D721Med (cell line): ENCODE data around the gene STAT1.

Source experiments
- DNase-seq: peaks from one replicate; pipeline ENCODE4 v3.0.0; 2011; ENCODE audit warnings: low spot score; ENCODE audit not compliant: insufficient read length
- FAIRE-seq: peaks from 2 replicates; lab custom pipeline; 2011; peaks lifted over from hg19 to GRCh38; lab: Jason Lieb, UNC
- TF ChIP-seq, protein P1 (sequence below): IDR thresholded peaks from 2 replicates; pipeline ENCODE4 v1.5.1; 2012; ENCODE audit warnings: mild to moderate bottlenecking, control low read depth; ENCODE audit not compliant: insufficient read depth; ENCODE audit errors: missing control alignments

The STAT1 gene

DNA sequence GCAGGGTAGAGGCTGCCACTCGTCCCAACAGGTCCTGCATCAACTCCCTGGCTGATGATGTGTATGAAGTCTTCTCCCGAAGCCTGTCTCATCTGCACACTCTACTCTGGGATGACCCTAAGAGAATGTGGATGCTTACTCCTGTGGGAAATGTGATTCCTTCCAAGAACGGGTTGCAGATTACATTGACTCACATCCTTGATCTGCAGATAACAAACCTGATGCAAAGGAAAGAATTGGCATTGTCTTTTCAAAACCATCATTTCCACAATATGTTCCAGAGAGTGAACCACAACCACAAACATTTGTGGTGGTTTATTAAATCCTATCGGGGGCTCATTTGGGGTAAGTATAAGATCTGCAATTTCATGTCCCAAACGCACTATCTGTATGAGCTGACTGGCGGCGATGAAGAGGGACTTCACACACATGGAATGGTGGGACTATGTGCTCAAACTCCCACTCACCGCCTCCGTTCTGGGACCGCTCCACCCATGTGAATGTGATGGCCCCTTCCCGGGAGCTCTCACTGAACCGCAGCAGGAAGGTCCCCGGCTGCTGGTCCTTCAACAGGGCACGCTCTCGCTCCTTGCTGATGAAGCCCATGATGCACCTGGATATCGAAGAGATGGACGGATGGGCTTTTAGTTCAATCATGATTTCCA lies 35.5 kb downstream of the STAT1 start:
- DNase-seq (no peak), FAIRE-seq (no peak)
- TF ChIP-seq, protein P1, sequence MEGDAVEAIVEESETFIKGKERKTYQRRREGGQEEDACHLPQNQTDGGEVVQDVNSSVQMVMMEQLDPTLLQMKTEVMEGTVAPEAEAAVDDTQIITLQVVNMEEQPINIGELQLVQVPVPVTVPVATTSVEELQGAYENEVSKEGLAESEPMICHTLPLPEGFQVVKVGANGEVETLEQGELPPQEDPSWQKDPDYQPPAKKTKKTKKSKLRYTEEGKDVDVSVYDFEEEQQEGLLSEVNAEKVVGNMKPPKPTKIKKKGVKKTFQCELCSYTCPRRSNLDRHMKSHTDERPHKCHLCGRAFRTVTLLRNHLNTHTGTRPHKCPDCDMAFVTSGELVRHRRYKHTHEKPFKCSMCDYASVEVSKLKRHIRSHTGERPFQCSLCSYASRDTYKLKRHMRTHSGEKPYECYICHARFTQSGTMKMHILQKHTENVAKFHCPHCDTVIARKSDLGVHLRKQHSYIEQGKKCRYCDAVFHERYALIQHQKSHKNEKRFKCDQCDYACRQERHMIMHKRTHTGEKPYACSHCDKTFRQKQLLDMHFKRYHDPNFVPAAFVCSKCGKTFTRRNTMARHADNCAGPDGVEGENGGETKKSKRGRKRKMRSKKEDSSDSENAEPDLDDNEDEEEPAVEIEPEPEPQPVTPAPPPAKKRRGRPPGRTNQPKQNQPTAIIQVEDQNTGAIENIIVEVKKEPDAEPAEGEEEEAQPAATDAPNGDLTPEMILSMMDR = no peak

DNA sequence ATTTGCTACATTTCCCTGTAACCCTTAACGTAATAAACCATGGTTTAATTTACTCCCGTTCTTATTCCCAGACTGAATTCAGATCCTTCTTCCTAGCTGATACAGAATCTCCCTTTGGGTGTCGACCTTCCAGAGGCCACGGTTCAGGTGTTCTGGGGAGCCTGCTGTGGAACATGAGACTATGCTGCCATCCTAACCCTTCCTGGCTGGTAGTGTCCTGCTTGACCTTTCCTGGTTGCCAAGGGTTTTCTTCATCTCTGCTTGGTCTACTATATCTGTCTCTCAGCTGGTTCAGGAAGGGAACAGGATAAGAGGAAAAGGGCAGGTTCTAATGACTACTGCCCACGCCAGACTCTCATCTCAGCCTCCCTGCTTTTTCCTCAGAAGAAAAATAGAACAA lies 36.5 kb downstream of the STAT1 start:
- no peak for FAIRE-seq
- TF ChIP-seq, protein P1 = no peak
- no peak for DNase-seq

DNA sequence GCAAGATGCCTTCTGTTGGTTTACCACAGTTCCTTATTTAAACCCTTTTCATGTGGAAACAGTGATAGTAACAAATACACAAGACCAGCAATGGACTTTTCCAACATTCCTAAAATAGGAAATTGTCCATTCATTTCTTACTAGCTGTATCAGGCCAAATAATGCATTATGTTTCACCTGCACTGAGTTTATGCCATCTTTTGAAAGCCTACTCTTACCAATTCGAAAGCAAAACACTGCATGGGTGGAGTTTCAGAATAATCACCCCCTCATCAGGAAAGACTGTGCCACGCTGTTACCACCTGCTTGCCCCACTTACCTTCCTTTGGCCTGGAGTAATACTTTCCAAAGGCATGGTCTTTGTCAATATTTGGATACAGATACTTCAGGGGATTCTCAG lies 37.5 kb downstream of the STAT1 start:
- no peak for DNase-seq
- TF ChIP-seq, protein P1 = no peak
- FAIRE-seq = no peak

DNA sequence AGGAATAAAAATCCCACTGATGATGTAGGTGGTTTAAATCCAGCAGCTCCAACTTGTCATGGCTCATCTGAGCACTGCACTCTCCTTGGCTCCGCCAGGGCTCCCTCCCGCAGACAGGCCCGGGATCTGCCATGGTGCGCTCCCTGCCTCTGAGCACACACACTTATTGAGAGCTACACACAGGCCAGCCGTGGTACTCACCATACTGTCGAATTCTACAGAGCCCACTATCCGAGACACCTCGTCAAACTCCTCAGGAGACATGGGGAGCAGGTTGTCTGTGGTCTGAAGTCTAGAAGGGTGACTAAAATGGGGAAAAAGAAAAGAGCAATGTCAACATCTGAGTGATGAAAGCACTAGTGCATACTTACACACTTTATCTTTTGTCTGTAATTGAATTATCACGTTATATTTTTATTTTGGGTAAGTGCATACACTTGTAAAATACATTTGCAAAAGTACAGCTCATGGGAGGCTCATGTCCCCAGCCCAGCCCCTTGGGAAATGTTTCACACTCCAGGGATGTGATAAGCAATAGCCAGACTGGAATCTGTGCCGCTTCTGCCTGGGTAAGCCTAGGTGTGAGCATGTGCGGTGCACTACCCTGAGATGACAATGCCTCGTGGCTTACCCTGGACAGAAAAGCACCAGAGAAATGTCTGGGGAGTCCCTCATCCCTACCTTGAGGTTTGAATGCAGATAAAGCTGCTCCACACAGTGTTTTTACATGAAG lies 39.2 kb downstream of the STAT1 start:
- DNase-seq = no peak
- TF ChIP-seq, protein P1 = no peak
- no peak for FAIRE-seq

DNA sequence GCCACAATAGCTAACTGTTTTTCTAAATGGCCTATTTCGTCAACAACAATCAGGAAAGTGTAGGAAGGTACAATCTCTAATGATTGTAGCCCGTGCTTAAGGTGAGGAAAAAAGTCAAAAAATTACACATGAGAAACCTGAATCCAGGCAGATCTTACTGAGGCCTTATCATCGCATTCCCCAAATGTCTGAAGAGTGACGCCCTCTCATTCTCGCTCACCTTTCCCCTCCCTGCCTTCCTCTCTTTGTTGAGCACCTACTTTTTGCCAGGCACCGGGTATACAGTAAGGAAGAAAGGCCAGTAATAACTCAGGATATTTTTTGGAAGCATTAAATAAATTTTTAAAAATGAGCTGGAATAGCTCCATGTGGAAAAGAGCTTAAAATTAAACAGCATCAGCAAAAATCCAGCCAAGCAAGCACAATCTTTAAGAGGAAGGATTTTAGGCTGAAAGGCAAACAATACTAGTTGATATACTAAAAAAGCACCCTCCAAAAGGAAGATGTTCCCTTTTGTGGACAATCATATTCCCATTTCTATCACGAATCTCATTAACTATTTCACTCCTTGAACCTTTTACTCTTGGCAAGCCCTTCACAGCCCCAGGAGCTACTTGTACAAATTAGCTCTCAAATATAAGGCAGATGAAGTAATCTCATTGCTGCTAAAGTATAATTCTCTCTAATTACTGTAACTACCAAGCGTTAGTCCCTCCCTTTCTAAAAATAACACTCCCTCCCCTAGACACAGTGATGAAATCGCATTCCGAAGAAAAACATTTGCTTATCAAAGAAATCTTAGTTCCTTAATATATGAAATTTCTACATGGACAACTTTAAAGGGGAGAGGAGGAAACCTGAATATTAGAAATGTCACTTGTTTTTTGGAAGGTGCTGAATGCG lies 40.0 kb downstream of the STAT1 start:
- TF ChIP-seq, protein P1 = no peak
- DNase-seq = no peak
- FAIRE-seq = peak; percentile 60

DNA sequence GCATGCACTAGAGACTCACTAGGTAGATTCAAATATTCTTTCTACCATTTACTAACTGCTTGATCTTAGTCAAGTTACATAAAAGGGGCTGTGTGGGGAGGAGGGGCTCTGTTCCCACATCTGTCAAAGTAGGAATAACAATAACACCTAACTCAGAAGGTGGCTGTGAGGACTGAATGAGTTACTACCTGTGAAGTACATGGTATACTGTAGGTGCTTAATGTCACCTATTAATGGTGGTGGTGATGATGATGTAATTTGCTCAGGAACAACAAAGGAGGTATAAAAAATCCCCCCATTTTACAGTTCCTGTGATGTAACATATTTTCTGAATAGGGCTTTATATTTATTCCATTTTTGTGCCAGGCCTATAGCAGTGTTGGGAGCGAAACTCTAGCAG lies 40.7 kb downstream of the STAT1 start:
- FAIRE-seq = no peak
- no peak for DNase-seq
- TF ChIP-seq, protein P1 = no peak
